ENCODE results near the gene PTBP1.

Gene PTBP1

GRCh38 chr19:798415-799075 is 1.3 kb downstream of the PTBP1 start:
- DNase-seq: no peak

GRCh38 chr19:799076-799881 is 2.0 kb downstream of the PTBP1 start:
- peak; percentile 55 for DNase-seq

- DNase-seq: no peak
These were observed 3.2 kb downstream of the PTBP1 start for GRCh38 chr19:800360-801029.

- peak; percentile 84 for DNase-seq
These were observed 4.0 kb downstream of the PTBP1 start for GRCh38 chr19:801030-801860.

GRCh38 chr19:801861-802497 is 4.7 kb downstream of the PTBP1 start:
- no peak for DNase-seq

- no peak for DNase-seq
These were observed 5.3 kb downstream of the PTBP1 start for GRCh38 chr19:802498-803098.

GRCh38 chr19:803099-803561 is 5.9 kb downstream of the PTBP1 start:
- DNase-seq: no peak

- DNase-seq: no peak
These were observed 6.6 kb downstream of the PTBP1 start for GRCh38 chr19:803686-804418.

- no peak for DNase-seq
These were observed 7.3 kb downstream of the PTBP1 start for GRCh38 chr19:804419-805165.

GRCh38 chr19:805166-805551 is 7.9 kb downstream of the PTBP1 start:
- no peak for DNase-seq

- no peak for DNase-seq
These were observed 8.6 kb downstream of the PTBP1 start for GRCh38 chr19:805600-806550.

GRCh38 chr19:806815-807421 is 9.7 kb downstream of the PTBP1 start:
- no peak for DNase-seq

- no peak for DNase-seq
These were observed 10.6 kb downstream of the PTBP1 start for GRCh38 chr19:807627-808422.

- no peak for DNase-seq
These were observed 11.1 kb downstream of the PTBP1 start for GRCh38 chr19:808423-808775.

- DNase-seq: no peak
These were observed 13.0 kb downstream of the PTBP1 start for GRCh38 chr19:810077-810855.

- DNase-seq: no peak
These were observed 13.7 kb downstream of the PTBP1 start for GRCh38 chr19:810883-811489.
